HFF-Myc (cell line): Measurements from ENCODE around the gene XIRP1.
A peak's percentile ranks its signal among the peaks of the same experiment; 100 is the strongest.

Source experiments
- DNase-seq: peaks from one replicate; pipeline ENCODE4 v3.0.0-alpha.2; 2011; ENCODE audit warnings: low read depth; ENCODE audit errors: extremely low read depth
- H3K4me3 ChIP-seq: replicated peaks from 2 replicates; pipeline ENCODE4 v1.5.1; 2011; ENCODE audit warnings: low read depth, mild to moderate bottlenecking, control low read depth, low read length
- TF ChIP-seq, protein P1 (sequence below): IDR thresholded peaks from 2 replicates; pipeline ENCODE4 v1.5.1; 2012; ENCODE audit warnings: mild to moderate bottlenecking, low read depth, low read length, control low read depth; ENCODE audit errors: missing control alignments

The XIRP1 gene

DNA sequence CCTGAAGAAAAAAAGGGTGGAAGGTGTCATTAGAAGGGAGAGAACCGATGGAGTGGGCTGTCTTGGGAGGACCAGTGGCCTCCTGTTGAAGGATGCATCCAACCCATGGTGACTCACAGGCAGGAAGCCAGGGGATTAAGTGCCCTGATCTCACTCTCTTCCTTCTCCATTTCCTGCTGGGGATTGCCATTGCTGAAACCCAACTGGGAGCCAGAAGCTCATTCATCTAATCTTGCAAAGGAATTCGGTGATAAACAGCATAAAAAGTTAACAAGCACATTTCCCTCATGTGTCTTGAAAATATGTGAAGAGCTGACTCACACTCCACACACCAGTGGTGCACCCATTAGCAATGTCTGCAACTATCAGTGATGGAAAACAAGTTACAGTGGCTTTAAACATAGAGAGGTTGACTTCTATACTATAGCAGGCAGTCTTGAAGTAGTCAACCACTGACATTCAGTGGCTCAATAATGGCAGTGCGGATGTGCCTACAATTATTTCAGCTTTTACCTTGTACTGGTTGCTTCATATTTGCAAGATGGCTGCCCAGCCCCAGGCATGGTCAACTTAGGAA is 26.2 kb downstream of the XIRP1 start:
- no peak overlapping the region for H3K4me3 ChIP-seq
- peak; percentile 90 for DNase-seq
- TF ChIP-seq, protein P1, sequence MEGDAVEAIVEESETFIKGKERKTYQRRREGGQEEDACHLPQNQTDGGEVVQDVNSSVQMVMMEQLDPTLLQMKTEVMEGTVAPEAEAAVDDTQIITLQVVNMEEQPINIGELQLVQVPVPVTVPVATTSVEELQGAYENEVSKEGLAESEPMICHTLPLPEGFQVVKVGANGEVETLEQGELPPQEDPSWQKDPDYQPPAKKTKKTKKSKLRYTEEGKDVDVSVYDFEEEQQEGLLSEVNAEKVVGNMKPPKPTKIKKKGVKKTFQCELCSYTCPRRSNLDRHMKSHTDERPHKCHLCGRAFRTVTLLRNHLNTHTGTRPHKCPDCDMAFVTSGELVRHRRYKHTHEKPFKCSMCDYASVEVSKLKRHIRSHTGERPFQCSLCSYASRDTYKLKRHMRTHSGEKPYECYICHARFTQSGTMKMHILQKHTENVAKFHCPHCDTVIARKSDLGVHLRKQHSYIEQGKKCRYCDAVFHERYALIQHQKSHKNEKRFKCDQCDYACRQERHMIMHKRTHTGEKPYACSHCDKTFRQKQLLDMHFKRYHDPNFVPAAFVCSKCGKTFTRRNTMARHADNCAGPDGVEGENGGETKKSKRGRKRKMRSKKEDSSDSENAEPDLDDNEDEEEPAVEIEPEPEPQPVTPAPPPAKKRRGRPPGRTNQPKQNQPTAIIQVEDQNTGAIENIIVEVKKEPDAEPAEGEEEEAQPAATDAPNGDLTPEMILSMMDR = peak; percentile 3

DNA sequence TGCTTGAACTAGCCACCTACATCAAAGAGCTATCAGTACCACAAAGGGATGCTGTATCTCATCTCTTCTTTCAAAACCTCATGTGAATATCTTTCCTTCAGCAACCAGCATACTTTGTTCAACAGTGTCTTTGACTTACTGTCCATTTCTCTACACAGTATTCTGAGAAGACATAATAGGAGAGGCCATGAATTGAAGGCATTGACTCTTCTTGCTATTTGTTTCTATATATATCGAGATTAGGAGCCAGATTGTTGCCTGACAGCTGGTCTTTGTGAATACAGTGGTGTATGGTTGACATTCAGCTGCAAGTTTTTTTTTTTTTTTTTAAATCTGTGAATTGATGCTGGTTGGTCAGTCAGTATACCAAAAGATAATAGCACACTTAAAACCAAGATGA is 26.9 kb downstream of the XIRP1 start:
- H3K4me3 ChIP-seq = no peak overlapping the region
- DNase-seq = no peak
- TF ChIP-seq, protein P1 = no peak

DNA sequence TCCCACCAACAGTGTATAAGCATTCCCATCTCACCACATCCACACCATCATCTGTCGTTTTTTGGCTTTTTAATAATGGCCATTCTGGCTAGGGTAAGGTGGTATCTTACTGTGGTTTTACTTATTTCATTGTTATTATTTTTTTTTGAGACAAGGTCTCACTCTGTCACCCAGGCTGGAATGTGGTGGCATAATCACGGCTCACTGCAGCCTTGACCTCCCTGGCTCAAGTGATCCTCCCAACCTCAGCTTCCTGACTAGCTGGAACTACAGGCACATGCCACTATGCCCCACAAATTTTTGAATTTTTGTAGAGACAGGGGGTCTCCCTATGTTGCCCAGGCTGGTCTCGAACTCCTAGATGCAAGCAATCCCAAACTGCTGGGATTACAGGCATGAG is 28.0 kb downstream of the XIRP1 start:
- TF ChIP-seq, protein P1 = no peak
- H3K4me3 ChIP-seq = no peak overlapping the region
- DNase-seq = no peak

DNA sequence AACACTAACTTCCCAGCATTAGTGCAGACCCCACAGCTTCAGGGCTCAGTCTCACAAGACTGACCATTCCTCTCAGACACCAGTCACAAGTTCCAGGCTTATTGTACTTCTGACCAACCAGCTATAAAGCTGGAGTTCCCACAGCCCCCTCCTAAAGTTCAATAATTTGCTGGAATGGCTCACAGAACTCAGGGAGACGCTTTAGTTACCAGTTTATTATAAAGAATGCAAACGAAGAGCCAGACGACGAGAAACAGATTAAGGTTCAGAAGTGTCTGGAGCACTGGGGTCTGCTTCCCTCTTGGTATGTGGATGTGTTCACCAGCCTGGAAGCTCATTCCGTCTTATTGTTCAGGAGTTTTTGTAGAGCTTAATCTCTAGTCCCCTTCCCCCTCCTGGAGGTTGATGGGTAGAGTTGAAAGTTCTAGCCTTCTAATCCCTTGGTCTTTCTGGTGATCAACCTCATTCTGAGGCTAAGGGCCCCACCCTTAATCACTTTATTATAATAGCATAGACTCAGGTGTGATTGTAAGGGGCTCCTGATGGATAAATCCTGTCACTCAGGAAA is 34.2 kb downstream of the XIRP1 start:
- DNase-seq = no peak
- no peak overlapping the region for H3K4me3 ChIP-seq
- TF ChIP-seq, protein P1 = no peak

DNA sequence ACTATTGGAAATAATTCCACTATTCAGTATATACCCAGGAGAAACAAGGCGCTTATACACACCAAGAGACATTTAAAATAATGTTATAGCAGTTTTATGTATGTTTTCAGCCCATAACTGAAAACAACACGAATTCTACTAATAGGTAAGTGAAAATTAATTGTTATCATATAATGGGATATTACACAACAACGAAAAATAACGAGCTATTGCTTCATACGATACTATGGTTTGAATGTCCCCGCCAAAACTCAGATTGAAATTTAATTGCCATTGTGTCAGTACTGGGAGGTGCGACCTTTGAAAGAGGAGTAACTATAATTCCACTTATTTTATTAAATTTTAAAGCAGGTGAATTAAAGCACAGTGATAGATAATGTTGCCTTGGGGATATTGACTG is 35.0 kb downstream of the XIRP1 start:
- no peak overlapping the region for H3K4me3 ChIP-seq
- TF ChIP-seq, protein P1 = no peak
- no peak for DNase-seq

DNA sequence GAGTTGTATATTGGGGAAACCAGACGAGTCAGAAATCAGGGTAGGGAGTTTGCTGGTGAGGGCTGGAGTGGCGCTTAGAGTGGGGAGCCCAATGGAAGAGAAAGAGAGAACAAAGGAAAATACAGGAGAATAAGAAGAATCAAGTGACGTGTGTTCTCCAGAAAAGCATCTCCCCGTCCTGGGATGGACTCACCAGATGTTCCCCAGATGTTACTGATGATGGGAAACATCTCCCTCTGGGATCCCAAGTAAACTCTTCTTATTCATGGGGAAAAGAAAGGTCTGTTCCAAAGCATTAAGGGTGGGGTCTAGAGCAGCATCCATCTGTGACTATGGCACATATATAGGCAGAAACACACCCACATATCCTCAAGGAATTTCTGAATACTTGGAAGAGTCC is 36.0 kb downstream of the XIRP1 start:
- H3K4me3 ChIP-seq = no peak overlapping the region
- DNase-seq = no peak
- TF ChIP-seq, protein P1 = no peak

DNA sequence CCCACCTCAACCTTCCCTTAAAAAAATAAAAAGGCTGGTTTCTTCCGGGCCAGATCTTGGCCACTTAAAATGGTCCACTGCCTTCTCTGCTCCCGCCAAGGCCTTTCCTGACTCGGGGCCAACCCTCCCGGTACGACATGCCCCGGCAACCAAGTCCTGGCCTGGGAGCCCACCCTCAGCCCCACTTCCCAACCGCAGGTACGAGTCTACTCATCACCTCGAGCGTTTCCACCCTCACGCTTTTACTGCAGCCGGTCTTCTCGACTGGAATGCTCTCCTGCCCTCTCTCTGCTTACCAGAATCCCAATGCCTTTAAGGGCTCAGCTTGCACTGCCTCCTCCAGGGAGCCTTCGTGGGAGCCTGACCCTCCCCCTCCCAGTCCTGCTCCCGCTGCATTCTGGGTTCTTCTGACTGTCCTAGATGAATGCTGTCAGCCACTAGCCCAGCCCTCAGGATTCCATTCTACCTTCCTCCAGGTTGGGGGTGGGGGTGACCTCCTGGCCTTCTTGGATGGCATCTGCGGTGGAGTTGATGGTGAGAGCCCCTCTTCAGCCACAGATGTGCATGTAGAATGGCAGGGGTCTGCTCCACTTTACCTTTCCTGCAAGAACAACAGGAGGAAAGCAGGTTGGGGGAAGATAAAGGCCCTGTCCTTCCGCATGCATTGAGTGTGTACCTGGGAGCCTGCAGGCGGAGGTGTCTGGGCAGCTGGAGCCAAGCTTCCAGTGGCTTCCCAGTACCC is 37.9 kb downstream of the XIRP1 start:
- DNase-seq = no peak
- H3K4me3 ChIP-seq = no peak overlapping the region

More for the DNA sequence above, 37.9 kb downstream of the XIRP1 start:
- TF ChIP-seq, protein P1 = no peak
